PC-3 (cell line): Measurements from ENCODE around the gene COQ8A.

ENCODE experiments used
- EZH2 ChIP-seq: fragments of 300-600 bp; sonication (generic); IDR thresholded peaks from one replicate; pipeline ENCODE4 v1.6.1; 2017; ENCODE audit warnings: antibody characterized with exemption, mild to moderate bottlenecking, low read length; ENCODE audit not compliant: unreplicated experiment
- EZH2phosphoT487 ChIP-seq: fragments of 300-600 bp; sonication (generic); IDR thresholded peaks from 2 replicates; pipeline ENCODE4 v1.6.1; 2018; ENCODE audit warnings: mild to moderate bottlenecking, antibody characterized with exemption, low read length, borderline replicate concordance
- TF ChIP-seq, protein P1 (sequence below): fragments of 300-600 bp; sonication (generic); conservative IDR thresholded peaks from 2 replicates; pipeline ENCODE4 v1.5.1; 2017; ENCODE audit warnings: antibody characterized with exemption, low read depth, mild to moderate bottlenecking, low read length

- TF ChIP-seq, protein P1, sequence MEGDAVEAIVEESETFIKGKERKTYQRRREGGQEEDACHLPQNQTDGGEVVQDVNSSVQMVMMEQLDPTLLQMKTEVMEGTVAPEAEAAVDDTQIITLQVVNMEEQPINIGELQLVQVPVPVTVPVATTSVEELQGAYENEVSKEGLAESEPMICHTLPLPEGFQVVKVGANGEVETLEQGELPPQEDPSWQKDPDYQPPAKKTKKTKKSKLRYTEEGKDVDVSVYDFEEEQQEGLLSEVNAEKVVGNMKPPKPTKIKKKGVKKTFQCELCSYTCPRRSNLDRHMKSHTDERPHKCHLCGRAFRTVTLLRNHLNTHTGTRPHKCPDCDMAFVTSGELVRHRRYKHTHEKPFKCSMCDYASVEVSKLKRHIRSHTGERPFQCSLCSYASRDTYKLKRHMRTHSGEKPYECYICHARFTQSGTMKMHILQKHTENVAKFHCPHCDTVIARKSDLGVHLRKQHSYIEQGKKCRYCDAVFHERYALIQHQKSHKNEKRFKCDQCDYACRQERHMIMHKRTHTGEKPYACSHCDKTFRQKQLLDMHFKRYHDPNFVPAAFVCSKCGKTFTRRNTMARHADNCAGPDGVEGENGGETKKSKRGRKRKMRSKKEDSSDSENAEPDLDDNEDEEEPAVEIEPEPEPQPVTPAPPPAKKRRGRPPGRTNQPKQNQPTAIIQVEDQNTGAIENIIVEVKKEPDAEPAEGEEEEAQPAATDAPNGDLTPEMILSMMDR = no peak
- TF ChIP-seq EZH2 (no peak), EZH2phosphoT487 (no peak)
Observed at GRCh38 chr1:226975259-226976250, 35.5 kb downstream of the COQ8A start.
